SK-N-SH (cell line): ENCODE results near the gene TMEM87A. TPM values are rescaled to one million over a fixed set of nuclear protein-coding genes. Genes with fewer than 3 reads are reported as not detected.

ENCODE experiments used
- CTCF ChIA-PET: fragments of 300-600, 350-600 bp; formaldehyde crosslinking; extraction: SDS; loops from one replicate; lab custom pipeline; 2021; lab: Yijun Ruan, JAX
- POLR2A ChIA-PET: fragments of 350-600 bp; sonication (Branson Sonifier 250); formaldehyde crosslinking; extraction: SDS; loops from one replicate; lab custom pipeline; 2020; ENCODE audit warnings: antibody characterized with exemption, inconsistent platforms; lab: Yijun Ruan, JAX
- DNase-seq: peaks from one replicate; pipeline ENCODE4 v3.0.0; 2012
- H2AFZ ChIP-seq: fragments of 200-600 bp; sonication (generic); 2 replicates; pipeline ENCODE4 v1.8.1; 2016; ENCODE audit warnings: antibody characterized with exemption, mild to moderate bottlenecking, low read depth
- H3F3A ChIP-seq: fragments of 200-600 bp; sonication (generic); replicated peaks from 2 replicates; pipeline ENCODE3; 2016; ENCODE audit warnings: antibody characterized with exemption, mild to moderate bottlenecking; ENCODE audit not compliant: insufficient read depth
- H3K27ac ChIP-seq, 2 experiments: fragments of 200-500 bp in 1 of 2; fragments of 200-600 bp in 1 of 2; sonication (Bioruptor generic) in 1 of 2; sonication (generic), shearing (Covaris generic) in 1 of 2; 2 replicates each; pipeline versions ENCODE4 v1.5.1 to v1.6.1; 2014 to 2016; ENCODE audit warnings: low read depth in 2 of 2, inconsistent platforms in 1 of 2, low read length in 1 of 2, mild to moderate bottlenecking in 1 of 2, mixed read lengths in 1 of 2
- H3K27me3 ChIP-seq: fragments of 200-600 bp; sonication (generic), shearing (Covaris generic); 2 replicates; pipeline ENCODE4 v1.6.1; 2016; ENCODE audit warnings: mixed run types; ENCODE audit not compliant: insufficient read depth
- H3K36me3 ChIP-seq, 2 experiments: fragments of 200-500 bp in 1 of 2; fragments of 200-600 bp in 1 of 2; sonication (Bioruptor generic) in 1 of 2; sonication (generic) in 1 of 2; replicated peaks in 1 of 2; 2 replicates each; pipeline versions ENCODE3 to v1.5.1; 2014 to 2016; ENCODE audit warnings: low read length in 1 of 2, mild to moderate bottlenecking in 1 of 2; ENCODE audit not compliant: insufficient read depth in 2 of 2, control insufficient read depth in 1 of 2
- H3K4me1 ChIP-seq, 2 experiments: fragments of 200-500 bp in 1 of 2; fragments of 200-600 bp in 1 of 2; sonication (Bioruptor generic) in 1 of 2; sonication (generic), shearing (Covaris generic) in 1 of 2; 2 replicates each; pipeline versions ENCODE4 v1.5.1 to v1.6.1; 2014 to 2016; ENCODE audit warnings: low read depth in 1 of 2, low read length in 1 of 2, mixed run types in 1 of 2; ENCODE audit not compliant: insufficient read depth in 2 of 2, control insufficient read depth in 1 of 2
- H3K4me2 ChIP-seq: fragments of 200-600 bp; sonication (generic), shearing (Covaris generic); 2 replicates; pipeline ENCODE4 v1.6.1; 2017; ENCODE audit warnings: mixed run types
- H3K4me3 ChIP-seq, 2 experiments: fragments of 200-500 bp in 1 of 2; fragments of 200-600 bp in 1 of 2; sonication (Bioruptor generic) in 1 of 2; sonication (generic), shearing (Covaris generic) in 1 of 2; 2 replicates each; pipeline versions ENCODE4 v1.5.1 to v1.8.1; 2014 to 2016; ENCODE audit warnings: low read depth in 2 of 2, inconsistent platforms in 1 of 2, low read length in 1 of 2, mild to moderate bottlenecking in 1 of 2, mixed read lengths in 1 of 2, moderate library complexity in 1 of 2
- H3K79me2 ChIP-seq: fragments of 200-600 bp; sonication (generic); 2 replicates; pipeline ENCODE4 v1.8.1; 2017; ENCODE audit warnings: mild to moderate bottlenecking; ENCODE audit not compliant: insufficient read depth
- H3K9ac ChIP-seq: fragments of 200-600 bp; sonication (generic); 2 replicates; pipeline ENCODE4 v1.6.1; 2017; ENCODE audit warnings: mixed run types
- H3K9me2 ChIP-seq: fragments of 200-600 bp; sonication (generic); 2 replicates; pipeline ENCODE4 v1.6.1; 2017; ENCODE audit warnings: mixed run types
- H3K9me3 ChIP-seq: fragments of 200-600 bp; sonication (generic); 2 replicates; pipeline ENCODE4 v1.6.1; 2017; ENCODE audit warnings: mixed run types, mild to moderate bottlenecking, moderate library complexity
- H4K20me1 ChIP-seq: fragments of 200-600 bp; sonication (generic); 2 replicates; pipeline ENCODE4 v1.6.1; 2017; ENCODE audit warnings: mild to moderate bottlenecking, mixed run types; ENCODE audit not compliant: insufficient read depth
- ELF1 ChIP-seq: IDR thresholded peaks from 2 replicates; pipeline ENCODE4 v1.4.0; 2012
- EP300 ChIP-seq, 2 experiments: IDR thresholded peaks; 2 replicates each; pipeline versions ENCODE4 v1.4.0 to v1.6.1; 2012; ENCODE audit warnings: borderline replicate concordance in 1 of 2, low read depth in 1 of 2, low read length in 1 of 2
- EZH2phosphoT487 ChIP-seq: fragments of 200-600 bp; sonication (generic); IDR thresholded peaks from 2 replicates; pipeline ENCODE4 v1.6.1; 2017; ENCODE audit warnings: low read depth, mixed run types, mild to moderate bottlenecking, antibody characterized with exemption, moderate library complexity, borderline replicate concordance
- FOSL2 ChIP-seq: IDR thresholded peaks from 2 replicates; pipeline ENCODE4 v1.4.0; 2012; ENCODE audit warnings: low read depth, mild to moderate bottlenecking, moderate library complexity, borderline replicate concordance
- FOXJ3 ChIP-seq: sonication (generic); formaldehyde crosslinking; IDR thresholded peaks from 2 replicates; pipeline ENCODE4 v1.5.1; 2020; ENCODE audit warnings: mild to moderate bottlenecking, missing genetic modification reagents
- FOXM1 ChIP-seq: IDR thresholded peaks from 2 replicates; pipeline ENCODE4 v1.4.0; 2012; ENCODE audit warnings: low read depth, mild to moderate bottlenecking
- IRF3 ChIP-seq: fragments of 150-350 bp; IDR thresholded peaks from 2 replicates; pipeline ENCODE4 v1.6.1; 2016; ENCODE audit warnings: mild to moderate bottlenecking, low read depth, low read length
- JUND ChIP-seq: IDR thresholded peaks from 2 replicates; pipeline ENCODE4 v1.4.0; 2012
- MAX ChIP-seq: IDR thresholded peaks from 2 replicates; pipeline ENCODE4 v1.4.0; 2012; ENCODE audit warnings: low read depth
- PBX3 ChIP-seq: IDR thresholded peaks from 2 replicates; pipeline ENCODE4; 2012
- POLR2AphosphoS5 ChIP-seq: IDR thresholded peaks from 2 replicates; pipeline ENCODE4 v1.6.1; 2012; ENCODE audit warnings: low read depth, low read length
- RCOR1 ChIP-seq: fragments of 150-350 bp; IDR thresholded peaks from 2 replicates; pipeline ENCODE4 v1.6.1; 2017; ENCODE audit warnings: antibody characterized with exemption, low read length
- RFX5 ChIP-seq: IDR thresholded peaks from 2 replicates; pipeline ENCODE4 v1.6.1; 2012; ENCODE audit warnings: mild to moderate bottlenecking, improper control_type of control experiment, low read length
- SIN3A ChIP-seq: IDR thresholded peaks from 2 replicates; pipeline ENCODE4 v1.6.1; 2012; ENCODE audit warnings: low read depth, mild to moderate bottlenecking, low read length, moderate library complexity, borderline replicate concordance
- SMC3 ChIP-seq: IDR thresholded peaks from 2 replicates; pipeline ENCODE4 v1.6.1; 2012; ENCODE audit warnings: low read depth, low read length, improper control_type of control experiment
- TCF12 ChIP-seq: IDR thresholded peaks from 2 replicates; pipeline ENCODE4 v1.4.0; 2012
- ZBTB33 ChIP-seq: IDR thresholded peaks from 2 replicates; pipeline ENCODE4 v1.4.0; 2012; ENCODE audit warnings: low read depth, borderline replicate concordance
- WGBS: methylation state at CpG from one replicate; pipeline ENCODE4 v1.1.6; 2017; ENCODE audit warnings: low lambda C conversion rate; 5-methylcytosine and 5-hydroxymethylcytosine counted together
- polyA plus RNA-seq, 3 experiments: library from polyadenylated mRNA; depleted of rRNA; stranded (reverse); fragments of >200 nt; gene quantifications; 2 replicates each; pipeline ENCODE4 v1.2.3, GENCODE V29; 2012

The TMEM87A gene
- polyA plus RNA-seq, 1 of the 3 experiments (the other 2 are of a cell fraction): 20.8 TPM

- TF ChIP-seq JUND: no peak
- TF ChIP-seq ELF1: no peak
- TF ChIP-seq POLR2AphosphoS5: no peak
- TF ChIP-seq TCF12: no peak
Measured at GRCh38 chr15:42193383-42193782, 79.8 kb downstream of the TMEM87A start (continued).

GRCh38 chr15:42191610-42192346, 81.5 kb downstream of the TMEM87A start:
- Histone ChIP-seq H3K79me2 (peaks cover 32% of the 10 kb centered on the region), H3K9me3 (no peaks in the 10 kb centered on the region), H3K36me3 (peaks cover 44 to 48% of the 10 kb centered on the region in 2 experiments), H3K9me2 (no peaks in the 10 kb centered on the region), H3K27me3 (no peaks in the 10 kb centered on the region), H3F3A (no peaks in the 10 kb centered on the region), H3K4me3 (no peak overlapping the region), H2AFZ (no peak overlapping the region), H3K27ac (no peak overlapping the region), H3K4me2 (no peak overlapping the region), H4K20me1 (no peaks in the 10 kb centered on the region), H3K4me1 (no peaks in the 10 kb centered on the region), H3K9ac (no peak overlapping the region)
- TF ChIP-seq RCOR1 (no peak), RFX5 (no peak), TCF12 (no peak), FOXM1 (no peak), POLR2AphosphoS5 (no peak), FOSL2 (no peak), SIN3A (no peak), ZBTB33 (no peak), SMC3 (no peak), EP300 (IDR thresholded peaks at IDR 0.05; ENCODE audit: borderline replicate concordance in 1 of 2, low read depth in 1 of 2, low read length in 1 of 2) (no peak), FOXJ3 (CRISPR knock-in tag) (no peak), PBX3 (no peak), EZH2phosphoT487 (no peak), MAX (no peak), IRF3 (no peak)
- DNase-seq: no peak
- CTCF ChIA-PET: no interaction called here
- WGBS: 90% methylated on average over 8 of the region's 8 CpGs
- POLR2A ChIA-PET: no interaction called here
